ENCODE data around the gene PCDH9.

PCDH9 gene

GRCh38 chr13:66950666-66951065 lies 279.5 kb downstream of the PCDH9 start:
- no peak for TF ChIP-seq CTCF (IDR thresholded peaks at IDR 0.05; ENCODE audit: low read depth, low read length)
- no peak overlapping the region for H3K4me3 ChIP-seq (ENCODE audit: low read depth, low read length)

- H3K4me3 ChIP-seq (ENCODE audit: low read depth, low read length) = no peak overlapping the region
- no peak for TF ChIP-seq CTCF (IDR thresholded peaks at IDR 0.05; ENCODE audit: low read depth, low read length)
These were observed 281.2 kb downstream of the PCDH9 start for GRCh38 chr13:66948910-66949309.

DNA sequence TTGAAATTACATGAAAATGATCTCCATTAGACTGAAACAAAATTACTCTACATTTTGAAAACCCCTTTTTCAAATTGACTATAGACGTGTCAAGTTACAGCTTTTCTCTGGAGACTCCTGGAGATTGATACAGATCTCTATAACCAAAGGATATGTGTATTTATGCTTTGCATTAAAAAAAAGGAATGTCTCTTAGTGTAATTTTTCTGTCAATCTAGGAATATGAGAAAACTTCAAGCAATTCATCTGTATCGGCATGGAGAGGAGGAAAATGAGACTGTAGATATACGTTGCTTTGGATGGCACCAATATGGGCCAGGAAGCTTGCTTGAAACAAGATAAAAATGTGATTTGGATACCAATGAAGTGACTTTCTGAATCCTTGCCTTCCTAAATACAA lies 286.6 kb downstream of the PCDH9 start:
- H3K4me3 ChIP-seq (ENCODE audit: low read depth, low read length) = no peak overlapping the region
- no peak for TF ChIP-seq CTCF (IDR thresholded peaks at IDR 0.05; ENCODE audit: low read depth, low read length)

- H3K4me3 ChIP-seq (ENCODE audit: low read depth, low read length) = no peak overlapping the region
These were observed 290.0 kb downstream of the PCDH9 start for GRCh38 chr13:66940113-66940512.

DNA sequence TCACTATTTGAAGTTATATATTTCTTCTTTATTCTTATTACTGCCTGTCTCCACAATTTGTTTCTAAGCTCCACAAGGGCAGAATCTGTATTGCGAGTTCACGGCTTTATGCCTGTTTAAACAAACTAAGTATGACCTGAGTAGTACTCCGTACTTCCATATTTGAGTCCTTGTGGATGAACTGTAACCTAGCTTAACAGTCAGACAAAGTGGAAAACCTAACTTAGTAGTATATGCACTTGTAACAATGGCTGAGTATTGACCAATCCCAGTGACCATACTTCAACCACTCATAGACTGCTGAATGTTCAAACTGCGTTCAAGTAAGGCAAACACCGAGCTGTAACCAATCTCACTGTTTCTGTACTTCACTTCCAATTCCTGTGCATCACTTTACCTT lies 292.7 kb downstream of the PCDH9 start:
- no peak overlapping the region for H3K4me3 ChIP-seq (ENCODE audit: low read depth, low read length)
- TF ChIP-seq CTCF (IDR thresholded peaks at IDR 0.05; ENCODE audit: low read depth, low read length) = no peak

More at GRCh38 chr13:66940113-66940512, 290.0 kb downstream of the PCDH9 start:
- TF ChIP-seq CTCF (IDR thresholded peaks at IDR 0.05; ENCODE audit: low read depth, low read length) = no peak

- no peak overlapping the region for H3K4me3 ChIP-seq (ENCODE audit: low read depth, low read length)
- no peak for TF ChIP-seq CTCF (IDR thresholded peaks at IDR 0.05; ENCODE audit: low read depth, low read length)
These were observed 296.1 kb downstream of the PCDH9 start for GRCh38 chr13:66933994-66934393.

DNA sequence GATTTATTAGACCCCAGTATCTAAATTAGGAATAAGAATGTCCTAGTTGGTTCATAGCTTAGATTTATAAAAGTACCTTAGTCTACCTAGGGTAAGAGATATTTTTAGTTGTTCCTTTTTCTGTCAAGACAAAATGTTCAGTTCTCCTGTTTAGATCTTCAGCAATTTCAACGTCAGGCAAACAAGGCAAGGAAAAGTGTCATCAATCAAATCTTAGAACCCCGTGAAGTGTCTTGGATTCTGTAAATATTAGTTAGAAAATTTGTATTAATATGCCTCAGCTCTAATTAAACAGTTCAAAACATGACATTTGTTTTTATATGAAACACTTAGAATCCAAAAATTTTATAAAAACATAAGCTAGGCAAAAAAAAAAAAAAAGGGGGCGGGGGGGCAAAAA lies 296.6 kb downstream of the PCDH9 start:
- no peak overlapping the region for H3K4me3 ChIP-seq (ENCODE audit: low read depth, low read length)
- no peak for TF ChIP-seq CTCF (IDR thresholded peaks at IDR 0.05; ENCODE audit: low read depth, low read length)
